ENCODE results near the gene FGF19. TPM values are rescaled to one million over a fixed set of nuclear protein-coding genes. Genes with fewer than 3 reads are reported as not detected.
A peak's percentile ranks its signal among the peaks of the same experiment; 100 is the strongest.

The FGF19 gene
- total RNA-seq, 1 experiment from 2014 or later = 17.6 TPM

DNA sequence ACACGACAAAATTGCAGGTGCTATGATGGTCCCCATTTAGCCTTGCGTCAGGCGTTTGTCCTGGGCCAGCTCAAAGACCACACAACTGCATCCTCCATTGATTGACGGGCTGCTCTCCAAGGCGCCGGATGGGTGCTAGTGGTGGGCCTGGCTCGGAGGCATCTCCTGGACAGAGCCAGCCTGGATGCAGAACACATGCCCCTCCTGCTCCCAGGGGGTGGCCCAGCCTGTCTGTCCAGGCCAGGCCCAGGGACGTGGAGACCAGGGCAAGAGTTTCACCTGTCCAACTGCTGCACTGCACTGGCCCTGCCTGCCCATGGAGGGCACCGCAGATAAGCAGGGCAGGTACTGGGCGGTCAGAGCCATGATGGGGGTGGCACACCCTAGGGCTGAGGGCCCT lies 23.4 kb upstream of the FGF19 start:
- TF ChIP-seq, protein P1, sequence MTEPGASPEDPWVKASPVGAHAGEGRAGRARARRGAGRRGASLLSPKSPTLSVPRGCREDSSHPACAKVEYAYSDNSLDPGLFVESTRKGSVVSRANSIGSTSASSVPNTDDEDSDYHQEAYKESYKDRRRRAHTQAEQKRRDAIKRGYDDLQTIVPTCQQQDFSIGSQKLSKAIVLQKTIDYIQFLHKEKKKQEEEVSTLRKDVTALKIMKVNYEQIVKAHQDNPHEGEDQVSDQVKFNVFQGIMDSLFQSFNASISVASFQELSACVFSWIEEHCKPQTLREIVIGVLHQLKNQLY (CRISPR knock-in tag; IDR thresholded peaks at IDR 0.05) = no peak
- TF ChIP-seq, protein P2, sequence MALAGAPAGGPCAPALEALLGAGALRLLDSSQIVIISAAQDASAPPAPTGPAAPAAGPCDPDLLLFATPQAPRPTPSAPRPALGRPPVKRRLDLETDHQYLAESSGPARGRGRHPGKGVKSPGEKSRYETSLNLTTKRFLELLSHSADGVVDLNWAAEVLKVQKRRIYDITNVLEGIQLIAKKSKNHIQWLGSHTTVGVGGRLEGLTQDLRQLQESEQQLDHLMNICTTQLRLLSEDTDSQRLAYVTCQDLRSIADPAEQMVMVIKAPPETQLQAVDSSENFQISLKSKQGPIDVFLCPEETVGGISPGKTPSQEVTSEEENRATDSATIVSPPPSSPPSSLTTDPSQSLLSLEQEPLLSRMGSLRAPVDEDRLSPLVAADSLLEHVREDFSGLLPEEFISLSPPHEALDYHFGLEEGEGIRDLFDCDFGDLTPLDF (CRISPR knock-in tag; IDR thresholded peaks at IDR 0.05) = no peak
- TF ChIP-seq CREB1 (CRISPR knock-in tag; IDR thresholded peaks at IDR 0.05) (no peak), SP1 (CRISPR knock-in tag; conservative IDR thresholded peaks at IDR 0.05) (no peak)
- TF ChIP-seq, protein P3, sequence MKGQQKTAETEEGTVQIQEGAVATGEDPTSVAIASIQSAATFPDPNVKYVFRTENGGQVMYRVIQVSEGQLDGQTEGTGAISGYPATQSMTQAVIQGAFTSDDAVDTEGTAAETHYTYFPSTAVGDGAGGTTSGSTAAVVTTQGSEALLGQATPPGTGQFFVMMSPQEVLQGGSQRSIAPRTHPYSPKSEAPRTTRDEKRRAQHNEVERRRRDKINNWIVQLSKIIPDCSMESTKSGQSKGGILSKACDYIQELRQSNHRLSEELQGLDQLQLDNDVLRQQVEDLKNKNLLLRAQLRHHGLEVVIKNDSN (CRISPR knock-in tag; IDR thresholded peaks at IDR 0.05) = no peak
- TF ChIP-seq, protein P4, sequence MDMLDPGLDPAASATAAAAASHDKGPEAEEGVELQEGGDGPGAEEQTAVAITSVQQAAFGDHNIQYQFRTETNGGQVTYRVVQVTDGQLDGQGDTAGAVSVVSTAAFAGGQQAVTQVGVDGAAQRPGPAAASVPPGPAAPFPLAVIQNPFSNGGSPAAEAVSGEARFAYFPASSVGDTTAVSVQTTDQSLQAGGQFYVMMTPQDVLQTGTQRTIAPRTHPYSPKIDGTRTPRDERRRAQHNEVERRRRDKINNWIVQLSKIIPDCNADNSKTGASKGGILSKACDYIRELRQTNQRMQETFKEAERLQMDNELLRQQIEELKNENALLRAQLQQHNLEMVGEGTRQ (CRISPR knock-in tag; IDR thresholded peaks at IDR 0.05) = no peak
- TF ChIP-seq, protein P5, sequence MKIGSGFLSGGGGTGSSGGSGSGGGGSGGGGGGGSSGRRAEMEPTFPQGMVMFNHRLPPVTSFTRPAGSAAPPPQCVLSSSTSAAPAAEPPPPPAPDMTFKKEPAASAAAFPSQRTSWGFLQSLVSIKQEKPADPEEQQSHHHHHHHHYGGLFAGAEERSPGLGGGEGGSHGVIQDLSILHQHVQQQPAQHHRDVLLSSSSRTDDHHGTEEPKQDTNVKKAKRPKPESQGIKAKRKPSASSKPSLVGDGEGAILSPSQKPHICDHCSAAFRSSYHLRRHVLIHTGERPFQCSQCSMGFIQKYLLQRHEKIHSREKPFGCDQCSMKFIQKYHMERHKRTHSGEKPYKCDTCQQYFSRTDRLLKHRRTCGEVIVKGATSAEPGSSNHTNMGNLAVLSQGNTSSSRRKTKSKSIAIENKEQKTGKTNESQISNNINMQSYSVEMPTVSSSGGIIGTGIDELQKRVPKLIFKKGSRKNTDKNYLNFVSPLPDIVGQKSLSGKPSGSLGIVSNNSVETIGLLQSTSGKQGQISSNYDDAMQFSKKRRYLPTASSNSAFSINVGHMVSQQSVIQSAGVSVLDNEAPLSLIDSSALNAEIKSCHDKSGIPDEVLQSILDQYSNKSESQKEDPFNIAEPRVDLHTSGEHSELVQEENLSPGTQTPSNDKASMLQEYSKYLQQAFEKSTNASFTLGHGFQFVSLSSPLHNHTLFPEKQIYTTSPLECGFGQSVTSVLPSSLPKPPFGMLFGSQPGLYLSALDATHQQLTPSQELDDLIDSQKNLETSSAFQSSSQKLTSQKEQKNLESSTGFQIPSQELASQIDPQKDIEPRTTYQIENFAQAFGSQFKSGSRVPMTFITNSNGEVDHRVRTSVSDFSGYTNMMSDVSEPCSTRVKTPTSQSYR (CRISPR knock-in tag; IDR thresholded peaks at IDR 0.05) = no peak
- TF ChIP-seq, protein P6, sequence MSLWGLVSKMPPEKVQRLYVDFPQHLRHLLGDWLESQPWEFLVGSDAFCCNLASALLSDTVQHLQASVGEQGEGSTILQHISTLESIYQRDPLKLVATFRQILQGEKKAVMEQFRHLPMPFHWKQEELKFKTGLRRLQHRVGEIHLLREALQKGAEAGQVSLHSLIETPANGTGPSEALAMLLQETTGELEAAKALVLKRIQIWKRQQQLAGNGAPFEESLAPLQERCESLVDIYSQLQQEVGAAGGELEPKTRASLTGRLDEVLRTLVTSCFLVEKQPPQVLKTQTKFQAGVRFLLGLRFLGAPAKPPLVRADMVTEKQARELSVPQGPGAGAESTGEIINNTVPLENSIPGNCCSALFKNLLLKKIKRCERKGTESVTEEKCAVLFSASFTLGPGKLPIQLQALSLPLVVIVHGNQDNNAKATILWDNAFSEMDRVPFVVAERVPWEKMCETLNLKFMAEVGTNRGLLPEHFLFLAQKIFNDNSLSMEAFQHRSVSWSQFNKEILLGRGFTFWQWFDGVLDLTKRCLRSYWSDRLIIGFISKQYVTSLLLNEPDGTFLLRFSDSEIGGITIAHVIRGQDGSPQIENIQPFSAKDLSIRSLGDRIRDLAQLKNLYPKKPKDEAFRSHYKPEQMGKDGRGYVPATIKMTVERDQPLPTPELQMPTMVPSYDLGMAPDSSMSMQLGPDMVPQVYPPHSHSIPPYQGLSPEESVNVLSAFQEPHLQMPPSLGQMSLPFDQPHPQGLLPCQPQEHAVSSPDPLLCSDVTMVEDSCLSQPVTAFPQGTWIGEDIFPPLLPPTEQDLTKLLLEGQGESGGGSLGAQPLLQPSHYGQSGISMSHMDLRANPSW (CRISPR knock-in tag; conservative IDR thresholded peaks at IDR 0.05; ENCODE audit: low read depth) = no peak
- Mint-ChIP-seq H3K27ac (peak overlapping the region; percentile 29; the same call in 1 of the 2 replicates), H3K36me3 (no peaks in the 10 kb centered on the region), H3K4me1 (peaks cover 3% of the 10 kb centered on the region; the same call in 1 of the 2 replicates), H3K27me3 (ENCODE audit: low read depth) (peaks cover 7% of the 10 kb centered on the region), H3K4me3 (no peak overlapping the region), H3K9me3 (no peaks in the 10 kb centered on the region)
- ChIA-PET POLR2A (no interaction called here), CTCF (interaction anchor here (0.8 to 2.1 kb wide), 3 partner anchors 9 to 74 kb away, joined by 4 to 6 read pairs (median 4); no protein-coding TSS in a partner anchor)
- no peak for ATAC-seq
- DNase-seq (ENCODE audit: low spot score) = no peak

DNA sequence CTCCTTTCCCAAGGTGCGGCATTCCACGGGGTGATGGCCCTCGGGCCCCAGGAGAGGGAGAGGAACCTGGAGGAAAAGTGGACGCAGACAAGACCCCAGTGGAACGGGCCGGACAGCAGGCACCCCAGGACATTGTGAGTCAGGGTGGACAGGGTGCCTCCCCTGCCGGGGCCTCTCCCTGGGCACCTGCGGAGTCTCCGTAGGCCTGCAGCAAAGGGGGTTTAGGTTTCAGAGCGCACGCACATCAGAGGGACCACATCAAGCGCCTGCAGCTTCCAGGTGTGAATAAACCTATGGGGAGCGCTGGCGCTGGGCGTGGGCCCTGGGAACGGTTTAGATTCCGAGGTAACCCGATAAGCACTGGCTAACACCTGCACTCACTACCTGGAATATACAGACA lies 22.7 kb upstream of the FGF19 start:
- H3K27me3 Mint-ChIP-seq (ENCODE audit: low read depth) = peaks cover 7% of the 10 kb centered on the region
- H3K36me3 Mint-ChIP-seq = no peaks in the 10 kb centered on the region
- no peak overlapping the region for H3K27ac Mint-ChIP-seq
- DNase-seq (ENCODE audit: low spot score) (no peak), ATAC-seq (no peak)
- ChIA-PET CTCF (interaction anchor here (0.8 to 2.1 kb wide), 4 partner anchors 8 to 75 kb away, joined by 3 to 6 read pairs (median 4); no protein-coding TSS in a partner anchor), POLR2A (no interaction called here)
- H3K4me1 Mint-ChIP-seq = no peaks in the 10 kb centered on the region
- H3K4me3 Mint-ChIP-seq = no peak overlapping the region
- TF ChIP-seq ZNF263 (CRISPR knock-in tag; IDR thresholded peaks at IDR 0.05; ENCODE audit: low read depth) = no peak
- TF ChIP-seq TEAD4 (CRISPR knock-in tag; IDR thresholded peaks at IDR 0.05) = no peak
- TF ChIP-seq, protein P7, sequence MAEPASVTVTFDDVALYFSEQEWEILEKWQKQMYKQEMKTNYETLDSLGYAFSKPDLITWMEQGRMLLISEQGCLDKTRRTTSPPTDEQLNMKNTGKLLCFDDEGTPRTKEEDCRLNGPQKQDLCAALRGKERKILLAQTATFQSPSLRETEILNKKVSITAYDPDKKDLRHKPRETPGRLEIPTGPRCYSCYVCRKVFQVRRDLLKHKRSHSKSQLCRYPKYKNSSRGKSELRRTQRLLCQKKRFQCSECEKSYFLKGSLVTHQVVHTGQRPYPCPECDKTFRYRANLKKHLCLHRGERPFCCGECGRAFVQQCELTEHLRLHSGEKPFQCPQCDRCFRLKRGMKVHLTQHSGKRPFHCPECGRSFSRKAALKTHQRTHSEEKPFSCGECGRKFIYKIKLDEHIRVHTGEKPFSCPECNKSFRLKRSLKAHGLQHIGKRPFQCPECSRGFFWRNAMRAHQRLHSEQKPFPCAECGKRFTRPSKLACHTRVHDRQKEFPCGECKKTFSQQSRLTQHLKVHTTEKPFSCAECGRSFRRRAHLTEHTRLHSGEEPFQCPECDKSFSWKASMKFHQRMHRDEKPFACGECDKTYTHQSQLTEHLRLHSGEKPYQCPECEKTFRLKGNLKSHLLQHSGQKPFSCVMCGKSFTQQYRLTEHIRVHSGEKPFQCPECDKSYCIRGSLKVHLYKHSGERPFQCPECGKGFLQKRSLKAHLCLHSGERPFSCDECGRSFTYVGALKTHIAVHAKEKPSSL (CRISPR knock-in tag; conservative IDR thresholded peaks at IDR 0.05) = no peak
- TF ChIP-seq, protein P8, sequence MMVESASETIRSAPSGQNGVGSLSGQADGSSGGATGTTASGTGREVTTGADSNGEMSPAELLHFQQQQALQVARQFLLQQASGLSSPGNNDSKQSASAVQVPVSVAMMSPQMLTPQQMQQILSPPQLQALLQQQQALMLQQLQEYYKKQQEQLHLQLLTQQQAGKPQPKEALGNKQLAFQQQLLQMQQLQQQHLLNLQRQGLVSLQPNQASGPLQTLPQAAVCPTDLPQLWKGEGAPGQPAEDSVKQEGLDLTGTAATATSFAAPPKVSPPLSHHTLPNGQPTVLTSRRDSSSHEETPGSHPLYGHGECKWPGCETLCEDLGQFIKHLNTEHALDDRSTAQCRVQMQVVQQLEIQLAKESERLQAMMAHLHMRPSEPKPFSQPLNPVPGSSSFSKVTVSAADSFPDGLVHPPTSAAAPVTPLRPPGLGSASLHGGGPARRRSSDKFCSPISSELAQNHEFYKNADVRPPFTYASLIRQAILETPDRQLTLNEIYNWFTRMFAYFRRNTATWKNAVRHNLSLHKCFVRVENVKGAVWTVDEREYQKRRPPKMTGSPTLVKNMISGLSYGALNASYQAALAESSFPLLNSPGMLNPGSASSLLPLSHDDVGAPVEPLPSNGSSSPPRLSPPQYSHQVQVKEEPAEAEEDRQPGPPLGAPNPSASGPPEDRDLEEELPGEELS (CRISPR knock-in tag; IDR thresholded peaks at IDR 0.05) = no peak
- TF ChIP-seq ZNF121 (CRISPR knock-in tag; IDR thresholded peaks at IDR 0.05) = no peak
- TF ChIP-seq CREB1 (CRISPR knock-in tag; IDR thresholded peaks at IDR 0.05) = no peak
- TF ChIP-seq PRRX2 (CRISPR knock-in tag; IDR thresholded peaks at IDR 0.05) = no peak
- no peak for TF ChIP-seq TP53 (CRISPR knock-in tag; IDR thresholded peaks at IDR 0.05)
- TF ChIP-seq SP1 (CRISPR knock-in tag; conservative IDR thresholded peaks at IDR 0.05) = no peak
- no peak for TF ChIP-seq GTF2I (CRISPR knock-in tag; conservative IDR thresholded peaks at IDR 0.05)
- TF ChIP-seq ELF4 (CRISPR knock-in tag; IDR thresholded peaks at IDR 0.05; ENCODE audit: low read depth) = no peak
- TF ChIP-seq, protein P2 (CRISPR knock-in tag; IDR thresholded peaks at IDR 0.05) = no peak
- no peaks in the 10 kb centered on the region for H3K9me3 Mint-ChIP-seq

Data from WTC11 (cell line).